Measurements from ENCODE around the gene MEGF11.

MEGF11 gene

GRCh38 chr15:66184936-66185790 is 68.4 kb downstream of the MEGF11 start:
- no peak for TF ChIP-seq EZH2 (IDR thresholded peaks at IDR 0.05; ENCODE audit: borderline replicate concordance, low read length)
- no peak for TF ChIP-seq CTCF (IDR thresholded peaks at IDR 0.05; ENCODE audit: low read length)
- H2AFZ ChIP-seq (ENCODE audit: low read length), result no peak overlapping the region
- H3K27me3 ChIP-seq (ENCODE audit: insufficient read depth, low read length), result no peaks in the 10 kb centered on the region

GRCh38 chr15:66184492-66184891 is 69.1 kb downstream of the MEGF11 start:
- Histone ChIP-seq H3K27ac (ENCODE audit: low read depth, low read length, poor library complexity, severe bottlenecking) (peak overlapping the region; percentile 100), H3K4me2 (ENCODE audit: low read length) (peak overlapping the region; percentile 71)

More at GRCh38 chr15:66184936-66185790, 68.4 kb downstream of the MEGF11 start:
- Histone ChIP-seq H3K4me3 (ENCODE audit: low read depth, low read length, poor library complexity, severe bottlenecking) (peak overlapping the region; percentile 60), H3K9ac (ENCODE audit: low read length) (peak overlapping the region; percentile 81), H3F3A (ENCODE audit: insufficient read depth, low read length) (no peaks in the 10 kb centered on the region), H3K79me2 (ENCODE audit: insufficient read depth, low read length) (no peaks in the 10 kb centered on the region), H4K20me1 (ENCODE audit: insufficient read depth, low read length) (no peaks in the 10 kb centered on the region), H3K36me3 (ENCODE audit: insufficient read depth, low read length) (no peaks in the 10 kb centered on the region), H3K4me1 (ENCODE audit: insufficient read depth, low read length, severe bottlenecking) (peaks cover 100% of the 10 kb centered on the region), H3K4me2 (ENCODE audit: low read length) (peak overlapping the region; percentile 71), H3K9me3 (ENCODE audit: low read length) (no peaks in the 10 kb centered on the region), H3K9me2 (ENCODE audit: low read depth, low read length) (no peaks in the 10 kb centered on the region), H3K27ac (ENCODE audit: low read depth, low read length, poor library complexity, severe bottlenecking) (peak overlapping the region; percentile 100)

GRCh38 chr15:66180531-66181097 is 72.9 kb downstream of the MEGF11 start:
- H3K9me3 ChIP-seq (ENCODE audit: low read length), result no peaks in the 10 kb centered on the region
- H2AFZ ChIP-seq (ENCODE audit: low read length), result no peak overlapping the region
- TF ChIP-seq CTCF (IDR thresholded peaks at IDR 0.05; ENCODE audit: low read length) (no peak), EZH2 (IDR thresholded peaks at IDR 0.05; ENCODE audit: borderline replicate concordance, low read length) (no peak)
- H3K79me2 ChIP-seq (ENCODE audit: insufficient read depth, low read length), result no peaks in the 10 kb centered on the region
- peak overlapping the region; percentile 71 for H3K4me2 ChIP-seq (ENCODE audit: low read length)
- H3K4me3 ChIP-seq (ENCODE audit: low read depth, low read length, poor library complexity, severe bottlenecking), result peak overlapping the region; percentile 60
- H3F3A ChIP-seq (ENCODE audit: insufficient read depth, low read length), result 0 out of 2 replicates have a peak, but pooled peaks cover 4% of the 10 kb centered on the region
- H4K20me1 ChIP-seq (ENCODE audit: insufficient read depth, low read length), result no peaks in the 10 kb centered on the region
- no peaks in the 10 kb centered on the region for H3K36me3 ChIP-seq (ENCODE audit: insufficient read depth, low read length)
- peak overlapping the region; percentile 81 for H3K9ac ChIP-seq (ENCODE audit: low read length)
- no peaks in the 10 kb centered on the region for H3K9me2 ChIP-seq (ENCODE audit: low read depth, low read length)
- peaks cover 100% of the 10 kb centered on the region for H3K4me1 ChIP-seq (ENCODE audit: insufficient read depth, low read length, severe bottlenecking)
- peak overlapping the region; percentile 100 for H3K27ac ChIP-seq (ENCODE audit: low read depth, low read length, poor library complexity, severe bottlenecking)
- H3K27me3 ChIP-seq (ENCODE audit: insufficient read depth, low read length), result no peaks in the 10 kb centered on the region

More at GRCh38 chr15:66184492-66184891, 69.1 kb downstream of the MEGF11 start:
- Histone ChIP-seq H3K9me2 (ENCODE audit: low read depth, low read length) (no peaks in the 10 kb centered on the region), H3K4me3 (ENCODE audit: low read depth, low read length, poor library complexity, severe bottlenecking) (peak overlapping the region; percentile 60), H3K4me1 (ENCODE audit: insufficient read depth, low read length, severe bottlenecking) (peaks cover 100% of the 10 kb centered on the region), H3F3A (ENCODE audit: insufficient read depth, low read length) (no peaks in the 10 kb centered on the region), H3K79me2 (ENCODE audit: insufficient read depth, low read length) (no peaks in the 10 kb centered on the region), H3K27me3 (ENCODE audit: insufficient read depth, low read length) (no peaks in the 10 kb centered on the region), H3K36me3 (ENCODE audit: insufficient read depth, low read length) (no peaks in the 10 kb centered on the region), H3K9me3 (ENCODE audit: low read length) (no peaks in the 10 kb centered on the region), H2AFZ (ENCODE audit: low read length) (no peak overlapping the region), H4K20me1 (ENCODE audit: insufficient read depth, low read length) (no peaks in the 10 kb centered on the region), H3K9ac (ENCODE audit: low read length) (peak overlapping the region; percentile 81)
- no peak for TF ChIP-seq CTCF (IDR thresholded peaks at IDR 0.05; ENCODE audit: low read length)
- no peak for TF ChIP-seq EZH2 (IDR thresholded peaks at IDR 0.05; ENCODE audit: borderline replicate concordance, low read length)
